K562 (cell line): ENCODE measurements around the gene MYH7. TPM values are rescaled to one million over a fixed set of nuclear protein-coding genes. Genes with fewer than 3 reads are reported as not detected.

Source experiments
- polyA plus RNA-seq, 8 experiments: library from polyadenylated mRNA; depleted of rRNA in 4 of 8; stranded (reverse) in 5 of 8; unstranded in 3 of 8; fragments of >200 nt; fragmentation: Nextera tagmentation in 2 of 8; fragmentation: Illumina TruSeq in 1 of 8; extraction: Ambion mirVana in 2 of 8; extraction: Trizol in 1 of 8; gene quantifications; 2 replicates each; pipeline versions ENCODE4 v1.2.1 to v1.2.3, GENCODE V29; 2011 to 2014; ENCODE audit warnings: inconsistent platforms in 1 of 8, missing spikeins in 1 of 8
- total RNA-seq, 7 experiments: library from RNA; depleted of rRNA in 6 of 7; stranded (reverse); fragments of >200 nt in 6 of 7; fragmentation: Illumina TruSeq in 2 of 7; extraction: Trizol in 2 of 7; gene quantifications; 2 replicates each; pipeline versions ENCODE4 v1.2.1 to v1.2.3, GENCODE V29; 2011 to 2021; ENCODE audit warnings: low replicate concordance in 1 of 7
- TF ChIP-seq, protein P1 (sequence below): fragments of 200-600 bp; sonication (generic); IDR thresholded peaks from one replicate; pipeline ENCODE4 v1.6.1; 2012; ENCODE audit warnings: mild to moderate bottlenecking, low read depth, low read length, inconsistent platforms

Gene MYH7
- total and polyA plus RNA-seq, 9 of the 15 experiments (the other 6 are each of a cell fraction or from before 2014, with no cell fraction given): not detected

DNA sequence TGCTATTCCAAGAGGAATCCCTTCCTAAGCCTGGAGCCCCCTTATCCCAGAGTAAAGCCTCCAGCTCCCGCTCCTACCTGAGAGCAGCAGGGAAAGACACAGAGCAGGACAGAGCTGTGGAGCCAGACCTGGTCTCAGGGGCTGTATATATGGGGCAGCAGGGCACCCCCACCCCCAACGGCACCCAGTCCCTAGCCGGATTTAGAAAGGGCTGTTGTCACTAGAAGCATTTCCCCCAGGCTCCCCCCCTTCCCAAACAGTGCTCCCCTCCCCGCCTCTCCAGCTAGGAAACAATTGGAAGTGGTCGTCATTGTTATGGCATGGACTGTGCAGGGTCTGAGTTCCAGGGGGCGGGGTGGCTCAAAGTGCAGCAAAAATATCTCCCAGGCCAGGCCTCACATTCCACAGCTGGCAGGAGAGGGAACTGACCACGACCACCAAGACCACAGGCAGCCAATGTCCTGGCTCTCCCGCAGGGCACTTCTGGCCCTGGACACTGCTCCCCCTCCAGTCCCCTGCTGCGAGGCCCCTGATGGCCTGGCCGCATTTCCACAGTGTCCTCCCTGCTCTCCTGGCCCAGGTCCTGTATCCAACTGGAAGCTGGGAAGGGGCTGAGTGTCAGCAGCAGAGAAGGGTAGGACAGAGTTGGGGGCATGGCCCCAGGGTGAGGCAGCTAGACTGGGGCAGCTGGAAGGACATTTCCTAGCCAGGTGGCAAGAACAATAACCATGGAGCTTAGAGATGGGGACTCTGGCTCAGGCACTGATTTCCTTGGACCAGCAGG, at the start of gene MYH7 (continued):
- TF ChIP-seq, protein P1, sequence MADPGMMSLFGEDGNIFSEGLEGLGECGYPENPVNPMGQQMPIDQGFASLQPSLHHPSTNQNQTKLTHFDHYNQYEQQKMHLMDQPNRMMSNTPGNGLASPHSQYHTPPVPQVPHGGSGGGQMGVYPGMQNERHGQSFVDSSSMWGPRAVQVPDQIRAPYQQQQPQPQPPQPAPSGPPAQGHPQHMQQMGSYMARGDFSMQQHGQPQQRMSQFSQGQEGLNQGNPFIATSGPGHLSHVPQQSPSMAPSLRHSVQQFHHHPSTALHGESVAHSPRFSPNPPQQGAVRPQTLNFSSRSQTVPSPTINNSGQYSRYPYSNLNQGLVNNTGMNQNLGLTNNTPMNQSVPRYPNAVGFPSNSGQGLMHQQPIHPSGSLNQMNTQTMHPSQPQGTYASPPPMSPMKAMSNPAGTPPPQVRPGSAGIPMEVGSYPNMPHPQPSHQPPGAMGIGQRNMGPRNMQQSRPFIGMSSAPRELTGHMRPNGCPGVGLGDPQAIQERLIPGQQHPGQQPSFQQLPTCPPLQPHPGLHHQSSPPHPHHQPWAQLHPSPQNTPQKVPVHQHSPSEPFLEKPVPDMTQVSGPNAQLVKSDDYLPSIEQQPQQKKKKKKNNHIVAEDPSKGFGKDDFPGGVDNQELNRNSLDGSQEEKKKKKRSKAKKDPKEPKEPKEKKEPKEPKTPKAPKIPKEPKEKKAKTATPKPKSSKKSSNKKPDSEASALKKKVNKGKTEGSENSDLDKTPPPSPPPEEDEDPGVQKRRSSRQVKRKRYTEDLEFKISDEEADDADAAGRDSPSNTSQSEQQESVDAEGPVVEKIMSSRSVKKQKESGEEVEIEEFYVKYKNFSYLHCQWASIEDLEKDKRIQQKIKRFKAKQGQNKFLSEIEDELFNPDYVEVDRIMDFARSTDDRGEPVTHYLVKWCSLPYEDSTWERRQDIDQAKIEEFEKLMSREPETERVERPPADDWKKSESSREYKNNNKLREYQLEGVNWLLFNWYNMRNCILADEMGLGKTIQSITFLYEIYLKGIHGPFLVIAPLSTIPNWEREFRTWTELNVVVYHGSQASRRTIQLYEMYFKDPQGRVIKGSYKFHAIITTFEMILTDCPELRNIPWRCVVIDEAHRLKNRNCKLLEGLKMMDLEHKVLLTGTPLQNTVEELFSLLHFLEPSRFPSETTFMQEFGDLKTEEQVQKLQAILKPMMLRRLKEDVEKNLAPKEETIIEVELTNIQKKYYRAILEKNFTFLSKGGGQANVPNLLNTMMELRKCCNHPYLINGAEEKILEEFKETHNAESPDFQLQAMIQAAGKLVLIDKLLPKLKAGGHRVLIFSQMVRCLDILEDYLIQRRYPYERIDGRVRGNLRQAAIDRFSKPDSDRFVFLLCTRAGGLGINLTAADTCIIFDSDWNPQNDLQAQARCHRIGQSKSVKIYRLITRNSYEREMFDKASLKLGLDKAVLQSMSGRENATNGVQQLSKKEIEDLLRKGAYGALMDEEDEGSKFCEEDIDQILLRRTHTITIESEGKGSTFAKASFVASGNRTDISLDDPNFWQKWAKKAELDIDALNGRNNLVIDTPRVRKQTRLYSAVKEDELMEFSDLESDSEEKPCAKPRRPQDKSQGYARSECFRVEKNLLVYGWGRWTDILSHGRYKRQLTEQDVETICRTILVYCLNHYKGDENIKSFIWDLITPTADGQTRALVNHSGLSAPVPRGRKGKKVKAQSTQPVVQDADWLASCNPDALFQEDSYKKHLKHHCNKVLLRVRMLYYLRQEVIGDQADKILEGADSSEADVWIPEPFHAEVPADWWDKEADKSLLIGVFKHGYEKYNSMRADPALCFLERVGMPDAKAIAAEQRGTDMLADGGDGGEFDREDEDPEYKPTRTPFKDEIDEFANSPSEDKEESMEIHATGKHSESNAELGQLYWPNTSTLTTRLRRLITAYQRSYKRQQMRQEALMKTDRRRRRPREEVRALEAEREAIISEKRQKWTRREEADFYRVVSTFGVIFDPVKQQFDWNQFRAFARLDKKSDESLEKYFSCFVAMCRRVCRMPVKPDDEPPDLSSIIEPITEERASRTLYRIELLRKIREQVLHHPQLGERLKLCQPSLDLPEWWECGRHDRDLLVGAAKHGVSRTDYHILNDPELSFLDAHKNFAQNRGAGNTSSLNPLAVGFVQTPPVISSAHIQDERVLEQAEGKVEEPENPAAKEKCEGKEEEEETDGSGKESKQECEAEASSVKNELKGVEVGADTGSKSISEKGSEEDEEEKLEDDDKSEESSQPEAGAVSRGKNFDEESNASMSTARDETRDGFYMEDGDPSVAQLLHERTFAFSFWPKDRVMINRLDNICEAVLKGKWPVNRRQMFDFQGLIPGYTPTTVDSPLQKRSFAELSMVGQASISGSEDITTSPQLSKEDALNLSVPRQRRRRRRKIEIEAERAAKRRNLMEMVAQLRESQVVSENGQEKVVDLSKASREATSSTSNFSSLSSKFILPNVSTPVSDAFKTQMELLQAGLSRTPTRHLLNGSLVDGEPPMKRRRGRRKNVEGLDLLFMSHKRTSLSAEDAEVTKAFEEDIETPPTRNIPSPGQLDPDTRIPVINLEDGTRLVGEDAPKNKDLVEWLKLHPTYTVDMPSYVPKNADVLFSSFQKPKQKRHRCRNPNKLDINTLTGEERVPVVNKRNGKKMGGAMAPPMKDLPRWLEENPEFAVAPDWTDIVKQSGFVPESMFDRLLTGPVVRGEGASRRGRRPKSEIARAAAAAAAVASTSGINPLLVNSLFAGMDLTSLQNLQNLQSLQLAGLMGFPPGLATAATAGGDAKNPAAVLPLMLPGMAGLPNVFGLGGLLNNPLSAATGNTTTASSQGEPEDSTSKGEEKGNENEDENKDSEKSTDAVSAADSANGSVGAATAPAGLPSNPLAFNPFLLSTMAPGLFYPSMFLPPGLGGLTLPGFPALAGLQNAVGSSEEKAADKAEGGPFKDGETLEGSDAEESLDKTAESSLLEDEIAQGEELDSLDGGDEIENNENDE: no peak
